ENCODE data around the gene PRKCG.

The PRKCG gene

DNA sequence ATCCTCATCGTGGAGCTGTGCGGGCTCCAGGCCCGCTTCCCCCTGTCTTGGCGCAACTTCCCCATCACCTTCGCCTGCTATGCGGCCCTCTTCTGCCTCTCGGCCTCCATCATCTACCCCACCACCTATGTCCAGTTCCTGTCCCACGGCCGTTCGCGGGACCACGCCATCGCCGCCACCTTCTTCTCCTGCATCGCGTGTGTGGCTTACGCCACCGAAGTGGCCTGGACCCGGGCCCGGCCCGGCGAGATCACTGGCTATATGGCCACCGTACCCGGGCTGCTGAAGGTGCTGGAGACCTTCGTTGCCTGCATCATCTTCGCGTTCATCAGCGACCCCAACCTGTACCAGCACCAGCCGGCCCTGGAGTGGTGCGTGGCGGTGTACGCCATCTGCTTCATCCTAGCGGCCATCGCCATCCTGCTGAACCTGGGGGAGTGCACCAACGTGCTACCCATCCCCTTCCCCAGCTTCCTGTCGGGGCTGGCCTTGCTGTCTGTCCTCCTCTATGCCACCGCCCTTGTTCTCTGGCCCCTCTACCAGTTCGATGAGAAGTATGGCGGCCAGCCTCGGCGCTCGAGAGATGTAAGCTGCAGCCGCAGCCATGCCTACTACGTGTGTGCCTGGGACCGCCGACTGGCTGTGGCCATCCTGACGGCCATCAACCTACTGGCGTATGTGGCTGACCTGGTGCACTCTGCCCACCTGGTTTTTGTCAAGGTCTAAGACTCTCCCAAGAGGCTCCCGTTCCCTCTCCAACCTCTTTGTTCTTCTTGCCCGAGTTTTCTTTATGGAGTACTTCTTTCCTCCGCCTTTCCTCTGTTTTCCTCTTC lies 8.0 kb upstream of the PRKCG start:
- DNase-seq: no peak

DNA sequence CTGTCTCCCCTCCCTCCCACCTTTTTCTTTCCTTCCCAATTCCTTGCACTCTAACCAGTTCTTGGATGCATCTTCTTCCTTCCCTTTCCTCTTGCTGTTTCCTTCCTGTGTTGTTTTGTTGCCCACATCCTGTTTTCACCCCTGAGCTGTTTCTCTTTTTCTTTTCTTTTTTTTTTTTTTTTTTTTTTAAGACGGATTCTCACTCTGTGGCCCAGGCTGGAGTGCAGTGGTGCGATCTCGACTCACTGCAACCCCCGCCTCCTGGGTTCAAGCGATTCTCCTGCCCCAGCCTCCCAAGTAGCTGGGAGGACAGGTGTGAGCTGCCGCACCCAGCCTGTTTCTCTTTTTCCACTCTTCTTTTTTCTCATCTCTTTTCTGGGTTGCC lies 7.4 kb upstream of the PRKCG start:
- DNase-seq: no peak

DNA sequence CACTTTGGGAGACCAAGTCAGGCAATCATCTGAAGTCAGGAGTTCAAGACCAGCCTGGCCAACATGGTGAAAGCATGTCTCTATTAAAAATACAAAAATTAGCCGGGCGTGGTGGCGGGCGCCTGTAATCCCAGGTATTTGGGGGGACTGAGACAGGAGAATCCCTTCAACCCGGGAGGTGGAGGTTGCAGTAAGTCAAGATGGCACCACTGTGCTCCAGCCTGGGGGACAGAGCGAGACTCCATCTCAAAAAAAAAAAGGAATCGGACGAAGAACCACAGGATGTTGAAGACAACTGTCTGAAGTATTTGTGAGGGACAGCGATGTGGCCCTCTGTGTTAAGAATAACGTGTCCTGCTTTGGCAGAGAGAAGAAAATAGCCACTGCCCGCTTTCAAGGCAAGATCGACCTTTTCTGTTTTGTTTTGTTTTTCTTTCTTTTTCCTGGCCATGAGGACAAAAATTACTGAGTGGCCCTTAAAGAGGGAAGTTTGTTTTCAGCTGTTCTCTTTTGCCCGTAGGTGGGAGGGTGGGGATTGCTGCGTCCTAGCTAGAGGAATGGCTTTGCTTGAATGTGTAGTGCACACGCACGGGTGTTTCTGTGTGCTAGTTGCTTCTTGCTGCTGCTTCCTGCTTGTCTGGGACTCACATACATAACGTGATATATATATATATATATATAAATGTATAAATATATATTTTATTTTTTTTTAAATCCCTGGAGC lies 6.2 kb upstream of the PRKCG start:
- no peak for DNase-seq

DNA sequence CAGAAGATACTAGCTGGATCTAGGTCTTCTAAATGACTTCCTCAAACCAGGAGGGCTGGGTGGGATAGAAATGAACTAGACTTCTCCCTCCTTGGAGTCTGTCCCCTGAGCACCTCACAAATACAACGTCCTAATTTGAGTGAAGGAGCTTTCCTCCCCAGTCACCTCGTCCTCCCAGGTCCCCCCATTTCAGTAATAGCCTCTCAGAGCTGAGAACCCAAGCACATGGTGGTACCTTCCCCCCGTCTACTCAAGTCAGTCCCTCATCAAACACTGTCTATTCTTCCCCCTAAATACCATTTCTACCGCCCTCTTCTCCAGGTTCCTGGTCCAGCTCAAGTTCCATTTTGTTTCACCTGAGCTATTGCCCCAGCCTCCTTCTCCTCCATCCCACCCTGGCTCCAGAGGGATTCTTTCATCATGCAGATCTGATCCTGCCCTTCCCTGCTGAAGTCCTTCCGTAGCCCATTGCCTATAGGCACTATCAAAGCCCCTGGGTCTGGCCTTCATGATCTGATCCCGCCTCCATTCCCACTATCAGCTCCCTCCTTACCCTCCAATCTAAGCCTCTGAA lies 5.3 kb upstream of the PRKCG start:
- DNase-seq: no peak

DNA sequence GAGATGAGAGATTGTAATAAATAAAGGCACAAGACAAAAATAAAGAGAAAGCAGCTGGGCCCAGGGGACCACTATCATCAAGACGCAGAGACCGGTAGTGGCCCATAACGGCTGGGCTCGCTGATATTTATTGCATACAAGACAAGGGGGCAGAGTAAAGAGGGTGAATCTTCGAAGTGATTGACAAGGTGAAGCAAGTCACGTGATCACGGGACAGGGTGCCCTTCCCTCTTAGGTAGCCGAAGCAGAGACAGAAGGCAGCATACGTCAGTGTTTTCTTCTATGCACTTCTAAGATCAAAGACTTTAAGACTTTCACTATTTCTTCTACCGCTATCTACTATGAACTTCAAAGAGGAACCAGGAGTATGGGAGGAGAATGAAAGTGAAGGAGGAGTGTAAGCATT lies 4.6 kb upstream of the PRKCG start:
- DNase-seq: no peak

DNA sequence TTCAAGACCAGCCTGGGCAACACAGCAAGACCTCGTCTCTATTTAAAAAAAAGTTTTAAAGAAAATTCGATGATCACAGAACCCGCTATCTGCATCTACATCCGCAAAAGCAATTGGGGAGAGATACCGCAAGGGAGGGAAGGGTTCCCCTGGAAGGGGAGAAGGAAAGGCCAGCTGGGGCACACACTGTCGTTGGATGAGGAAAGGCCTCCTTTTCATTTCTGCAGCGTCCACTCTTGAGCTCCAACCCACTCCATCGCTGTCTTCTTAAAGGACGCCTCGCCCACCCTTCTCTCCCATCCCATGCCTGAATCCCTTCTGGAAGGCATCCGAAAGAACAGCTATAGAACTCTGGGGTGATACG lies 3.2 kb upstream of the PRKCG start:
- no peak for DNase-seq

DNA sequence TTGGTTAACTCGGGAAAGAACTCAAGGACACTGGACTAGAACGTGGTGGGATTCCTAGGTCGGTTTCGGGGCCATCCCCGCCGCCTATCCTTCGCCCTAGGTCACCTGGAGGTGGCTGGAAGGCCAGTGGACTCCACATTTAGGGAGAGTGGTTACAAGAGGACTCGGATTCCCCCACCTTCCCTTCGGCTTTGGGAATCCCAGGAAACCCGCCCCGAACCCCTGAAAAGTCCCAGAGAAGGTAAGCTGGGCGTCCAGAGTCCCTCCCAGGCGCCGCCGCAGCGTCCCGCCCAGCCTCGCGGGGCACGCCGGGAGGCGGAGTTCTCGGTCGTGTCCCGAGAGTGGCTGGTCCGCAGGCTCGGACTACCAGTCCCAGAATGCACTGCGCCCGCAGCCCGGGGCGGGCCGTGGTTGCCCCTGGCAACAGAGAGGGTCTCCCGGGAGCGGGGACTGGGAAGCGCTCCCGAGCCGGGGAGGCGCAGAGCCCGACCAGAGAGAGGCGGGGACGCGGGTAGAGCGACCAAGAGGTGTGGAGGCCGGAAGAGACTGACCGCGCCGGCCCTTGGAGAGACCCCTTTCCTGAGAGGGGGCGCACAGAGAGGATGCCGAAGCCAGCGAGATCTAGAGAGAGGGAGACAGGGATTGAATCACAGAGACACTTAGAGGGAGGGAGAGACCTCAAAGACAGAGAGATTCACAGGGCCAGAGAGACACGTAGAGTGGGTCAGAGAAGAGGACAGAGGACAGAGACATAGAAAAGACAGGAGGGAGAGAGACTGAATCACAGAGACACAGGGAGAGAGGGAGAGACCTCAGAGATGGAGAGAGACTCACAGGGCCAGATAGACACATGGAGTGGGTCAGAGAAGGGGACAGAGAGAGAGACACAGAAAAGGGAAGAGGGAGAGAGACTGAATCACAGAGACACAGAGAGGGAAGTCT lies 2.6 kb upstream of the PRKCG start:
- peak; percentile 93 for DNase-seq

DNA sequence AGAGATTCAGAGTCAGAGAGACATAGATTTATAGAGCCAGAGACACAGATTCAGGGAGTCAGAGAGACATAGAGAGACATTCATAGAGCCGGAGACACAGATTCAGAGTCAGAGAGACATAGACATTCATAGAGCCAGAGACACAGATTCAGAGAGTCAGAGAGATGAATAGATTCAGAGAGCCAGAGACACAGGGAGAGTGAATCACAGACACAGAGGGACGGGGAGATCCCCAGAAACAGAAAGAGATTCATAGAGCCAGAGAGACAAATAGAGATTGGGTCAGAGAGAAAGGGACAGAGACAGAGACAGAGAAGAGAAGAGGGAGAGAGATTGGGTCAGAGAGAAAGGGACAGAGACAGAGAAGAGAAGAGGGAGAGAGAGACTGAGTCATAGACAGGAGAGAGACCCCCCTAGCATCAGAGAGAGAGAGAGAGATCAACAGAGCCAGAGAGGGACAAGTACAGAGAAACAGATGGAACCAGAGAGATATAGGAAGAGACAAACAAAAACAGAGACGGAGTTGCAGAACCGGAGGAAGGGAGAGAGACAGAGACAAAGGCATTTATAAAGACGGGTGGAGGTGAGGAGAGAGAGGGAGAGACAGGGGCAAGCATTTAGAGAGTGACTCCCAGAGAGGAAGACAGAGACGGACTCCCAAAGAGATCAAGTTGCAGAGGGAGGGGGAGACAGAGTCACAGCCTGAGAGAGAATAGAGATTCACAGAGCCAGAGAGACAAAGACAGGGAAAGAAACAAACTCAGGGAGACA lies 1.1 kb upstream of the PRKCG start:
- DNase-seq: no peak

DNA sequence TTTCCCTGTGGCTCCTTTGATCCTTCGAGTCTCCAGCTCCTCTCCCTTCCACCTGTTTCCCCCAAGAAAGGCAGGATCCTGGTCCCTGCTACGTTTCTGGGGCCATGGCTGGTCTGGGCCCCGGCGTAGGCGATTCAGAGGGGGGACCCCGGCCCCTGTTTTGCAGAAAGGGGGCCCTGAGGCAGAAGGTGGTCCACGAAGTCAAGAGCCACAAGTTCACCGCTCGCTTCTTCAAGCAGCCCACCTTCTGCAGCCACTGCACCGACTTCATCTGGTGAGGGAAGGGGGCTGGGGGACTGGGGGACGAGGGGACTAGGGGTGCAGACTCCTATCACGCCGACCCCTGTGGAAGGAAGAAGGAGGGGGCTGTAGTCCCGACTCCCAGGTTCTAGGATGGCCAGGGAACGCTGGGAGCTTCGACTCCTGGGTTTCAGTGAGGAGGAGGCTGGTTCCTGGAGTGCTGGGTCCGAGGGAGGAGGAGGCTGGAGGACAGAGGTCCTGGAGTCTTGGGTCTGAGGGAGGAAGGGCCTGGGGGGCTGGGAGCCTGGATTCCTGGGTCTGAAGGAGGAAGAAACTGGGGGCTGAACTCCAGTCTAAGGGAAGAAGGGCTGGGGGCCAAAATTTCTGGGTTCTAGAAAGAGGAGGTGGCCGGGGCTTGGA lies 524 bp downstream of the PRKCG start:
- DNase-seq: no peak

DNA sequence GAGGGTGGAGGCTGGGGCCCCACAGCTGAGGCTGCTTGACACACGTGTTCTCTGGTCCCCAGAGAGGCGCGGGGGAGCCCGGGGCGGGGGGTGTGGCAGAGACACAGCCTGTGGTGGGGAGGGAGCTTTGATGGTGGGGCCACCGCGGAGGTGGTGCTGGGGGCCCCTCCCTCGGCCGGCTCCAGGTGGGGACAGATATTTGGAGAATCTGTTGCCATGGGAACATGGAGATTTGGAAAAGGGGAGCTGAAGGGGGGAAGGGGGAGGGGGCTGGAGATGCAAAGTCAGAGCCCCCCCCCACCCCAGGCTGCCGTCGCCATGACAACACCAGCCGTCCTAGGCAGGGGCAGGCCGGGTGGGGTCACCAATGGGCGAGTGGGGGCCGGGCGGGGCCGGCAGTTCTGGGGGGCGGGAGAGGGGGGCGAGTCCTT lies 1.2 kb downstream of the PRKCG start:
- no peak for DNase-seq

DNA sequence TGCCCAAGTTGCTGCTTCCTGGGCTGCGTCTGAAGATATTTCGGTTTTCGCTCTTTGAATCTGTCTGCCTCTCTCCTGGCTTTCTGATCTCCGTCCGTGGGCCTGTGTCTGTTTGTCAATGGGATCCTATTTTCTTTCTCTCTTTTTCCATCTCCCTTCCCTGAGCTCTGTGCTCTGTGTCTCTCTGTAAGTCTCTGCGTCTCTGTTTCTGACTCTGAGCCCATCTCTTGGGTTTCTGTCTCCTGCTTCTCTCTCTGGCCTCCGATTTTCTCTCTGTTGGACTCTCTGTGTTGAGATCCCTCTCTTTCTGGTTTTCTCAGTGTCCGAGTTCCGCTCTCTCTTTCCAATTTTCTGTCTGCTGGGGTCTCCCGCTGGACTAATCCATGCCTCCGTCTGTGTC lies 1.7 kb downstream of the PRKCG start:
- no peak for DNase-seq

DNA sequence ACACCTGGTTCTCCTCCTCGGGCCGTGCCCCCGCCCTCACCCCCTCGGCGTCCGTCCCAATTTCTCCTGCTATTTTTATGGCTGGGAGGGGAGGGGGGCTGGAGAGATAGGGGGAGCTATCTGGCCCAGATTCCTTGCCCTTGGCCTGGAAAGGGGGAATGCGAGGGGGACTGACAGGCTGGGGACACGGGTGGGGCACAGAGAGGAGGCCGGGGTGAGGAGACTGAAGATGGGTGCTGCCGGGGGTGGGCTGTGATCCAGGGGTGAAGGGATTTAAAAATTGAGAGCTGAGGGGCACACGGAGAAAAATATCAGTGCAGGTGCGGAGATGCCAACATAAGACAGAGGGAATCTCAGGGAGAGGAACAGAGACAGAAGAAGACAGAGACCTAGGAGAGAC lies 2.3 kb downstream of the PRKCG start:
- DNase-seq: no peak

DNA sequence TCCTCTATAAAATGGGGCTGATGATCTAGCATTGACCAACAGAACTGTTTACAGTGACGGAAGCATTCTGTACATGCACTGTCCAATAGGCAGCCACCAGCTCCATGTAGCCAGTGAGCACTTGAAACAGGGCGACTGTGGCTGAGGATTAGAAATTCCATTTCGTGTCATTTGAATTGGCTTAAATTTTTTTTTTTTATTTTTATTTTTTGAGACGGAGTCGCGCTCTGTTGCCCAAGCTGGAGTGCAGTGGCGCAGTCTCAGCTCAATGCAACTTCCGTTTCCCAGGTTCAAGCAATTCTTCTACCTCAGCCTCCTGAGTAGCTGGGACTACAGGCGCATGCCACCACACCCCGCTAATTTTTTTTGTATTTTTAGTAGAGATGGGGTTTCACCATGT lies 3.0 kb downstream of the PRKCG start:
- DNase-seq: no peak

DNA sequence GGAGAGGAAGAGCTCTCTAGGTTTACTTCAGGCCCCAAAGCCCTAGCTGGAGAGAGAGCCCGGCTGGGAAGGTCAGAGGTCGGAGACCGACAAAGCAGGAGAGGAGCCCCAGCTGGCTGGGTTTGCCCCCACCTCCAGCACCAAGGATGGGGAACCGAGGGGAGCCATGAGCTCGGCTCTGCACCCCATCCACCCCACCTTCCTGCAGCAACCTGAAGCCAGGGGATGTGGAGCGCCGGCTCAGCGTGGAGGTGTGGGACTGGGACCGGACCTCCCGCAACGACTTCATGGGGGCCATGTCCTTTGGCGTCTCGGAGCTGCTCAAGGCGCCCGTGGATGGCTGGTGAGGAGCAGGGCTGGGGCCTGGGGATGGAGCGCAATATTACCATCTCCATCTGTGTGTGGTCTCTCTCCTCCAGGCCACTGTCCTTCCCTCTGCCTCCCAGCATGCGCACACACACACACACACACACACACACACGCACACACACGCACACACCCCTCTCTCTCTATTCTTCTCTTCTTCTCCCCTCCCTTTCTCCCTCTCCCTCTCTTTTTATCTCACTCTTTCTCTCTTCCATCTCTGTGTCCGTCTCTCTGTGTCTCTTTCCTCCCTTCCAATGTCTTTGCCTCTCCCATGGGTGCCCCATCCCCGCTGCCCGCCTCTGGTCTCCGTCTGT lies 10.4 kb downstream of the PRKCG start:
- DNase-seq: no peak

DNA sequence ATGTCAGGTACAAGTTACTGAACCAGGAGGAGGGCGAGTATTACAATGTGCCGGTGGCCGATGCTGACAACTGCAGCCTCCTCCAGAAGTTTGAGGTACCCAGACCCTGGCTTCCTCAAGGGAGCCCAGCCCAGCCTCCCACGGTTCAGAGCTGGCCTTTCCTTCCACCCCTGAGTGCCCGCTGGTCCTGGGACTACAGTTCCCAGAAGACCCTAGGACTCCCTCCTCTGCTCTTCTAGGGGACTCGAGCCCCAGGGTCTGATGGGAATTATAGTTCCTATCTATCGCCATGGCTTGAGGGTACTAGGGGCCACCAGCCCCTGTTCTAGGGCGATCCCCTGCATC lies 11.0 kb downstream of the PRKCG start:
- DNase-seq: no peak

DNA sequence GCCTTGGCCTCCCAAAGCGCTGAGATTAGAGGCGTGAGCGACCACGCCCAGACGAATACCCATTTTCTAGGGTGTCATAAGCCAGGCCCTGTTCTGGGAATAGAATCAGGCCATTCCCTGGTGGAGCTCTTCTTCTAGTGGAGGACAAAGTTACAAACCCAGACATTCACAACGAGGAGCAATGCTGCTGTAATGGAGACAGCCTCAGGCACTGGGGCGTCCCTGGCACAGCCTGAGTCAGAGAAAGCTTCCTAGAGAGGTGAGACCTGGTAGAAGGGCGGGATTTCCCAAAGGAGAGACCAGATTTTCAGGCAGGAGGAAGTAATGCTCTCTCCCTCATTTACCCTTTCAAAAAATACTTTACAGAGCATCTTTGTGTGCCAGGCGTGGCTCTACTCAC lies 12.7 kb downstream of the PRKCG start:
- no peak for DNase-seq

DNA sequence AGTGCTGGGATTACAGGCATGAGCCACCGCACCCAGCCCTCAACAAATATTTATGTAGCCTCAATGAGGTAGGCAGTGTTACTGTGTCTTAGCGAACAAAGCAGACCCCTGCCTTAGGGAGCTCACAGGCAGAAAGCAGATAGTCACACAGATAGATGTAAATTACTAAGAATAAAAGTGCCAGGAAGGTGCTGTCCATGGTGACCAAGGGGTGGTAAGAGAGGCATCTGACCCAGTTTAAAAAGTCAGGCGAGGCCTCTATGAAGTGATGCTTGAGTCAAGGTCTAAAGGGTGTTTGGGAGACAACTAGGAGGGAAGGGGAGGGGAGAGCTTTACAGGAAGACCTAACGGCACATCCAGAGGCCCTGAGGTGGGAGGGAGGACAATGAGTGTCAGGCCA lies 14.7 kb downstream of the PRKCG start:
- no peak for DNase-seq

DNA sequence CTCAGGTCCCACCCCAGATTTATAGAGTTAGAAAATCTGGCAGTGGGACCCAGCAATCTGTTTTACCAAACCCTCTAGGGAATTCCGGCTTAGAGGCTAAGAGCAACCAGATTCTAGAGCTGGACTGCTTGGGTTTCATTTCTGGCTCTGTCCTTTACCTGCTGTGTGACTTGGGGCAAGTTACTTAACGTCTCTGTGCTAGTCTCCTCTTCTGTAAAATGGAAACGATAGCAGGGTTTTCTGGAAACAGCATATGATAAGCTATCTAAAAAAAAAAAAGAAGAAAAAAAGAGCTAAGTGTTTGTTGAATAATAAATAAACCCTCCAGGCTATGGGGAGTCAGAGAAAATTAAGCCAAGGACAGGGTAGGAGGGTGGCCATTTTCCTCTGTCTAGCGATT lies 15.5 kb downstream of the PRKCG start:
- no peak for DNase-seq

DNA sequence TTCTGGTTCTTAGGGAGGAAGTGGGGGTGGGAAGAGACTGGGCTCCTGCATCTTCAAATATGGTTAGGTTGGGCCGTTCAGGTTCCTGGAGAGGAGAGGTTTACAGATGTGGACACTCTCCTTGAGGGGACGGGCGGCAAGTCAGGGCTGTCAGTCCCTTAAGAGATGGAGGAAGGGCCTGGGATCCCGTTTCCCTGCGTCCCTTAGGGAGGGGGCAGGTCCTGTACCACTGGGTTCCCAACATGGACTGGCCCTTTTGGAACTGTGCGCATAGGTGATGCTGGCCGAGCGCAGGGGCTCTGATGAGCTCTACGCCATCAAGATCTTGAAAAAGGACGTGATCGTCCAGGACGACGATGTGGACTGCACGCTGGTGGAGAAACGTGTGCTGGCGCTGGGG lies 16.2 kb downstream of the PRKCG start:
- no peak for DNase-seq

DNA sequence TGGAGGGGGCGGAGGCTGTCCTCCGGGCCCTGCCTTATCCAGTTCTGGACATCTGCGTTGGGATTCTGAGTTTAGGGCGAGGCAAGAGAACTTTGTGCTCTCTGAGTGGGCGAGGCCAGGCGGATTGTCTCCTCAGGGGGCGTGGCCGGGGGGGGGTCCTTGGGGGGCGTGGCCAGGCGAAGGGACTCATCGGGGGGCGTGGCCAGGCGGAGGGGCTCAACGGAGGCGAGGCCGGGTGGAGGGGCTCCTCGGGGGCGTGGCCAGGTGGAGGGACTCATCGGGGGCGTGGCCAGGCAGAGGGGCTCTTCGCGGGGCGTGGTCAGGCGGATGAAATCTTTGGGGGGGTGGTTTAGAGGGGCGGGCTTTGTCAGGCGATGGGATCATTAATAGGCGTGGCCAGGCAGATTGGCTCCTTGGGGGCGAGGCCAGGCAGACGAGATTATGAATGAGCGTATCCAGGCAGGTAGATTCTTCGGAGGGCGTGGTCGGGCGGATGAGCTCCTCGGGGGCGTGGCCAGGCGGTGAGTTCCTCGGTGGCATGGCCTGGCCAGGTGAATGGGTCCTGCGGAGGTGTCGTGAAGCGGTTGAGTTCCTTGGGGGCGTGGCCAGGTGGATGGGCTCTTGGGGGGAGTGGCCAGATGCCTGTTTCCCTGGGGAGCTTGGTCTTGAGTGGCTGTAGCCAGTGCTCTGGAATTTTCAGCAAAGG lies 16.8 kb downstream of the PRKCG start:
- DNase-seq: no peak

Data from midbrain (tissue), 1 donor.